Stimulated activated CD4-positive, alpha-beta T cell treated with anti-CD3 and anti-CD28 coated beads, TNF-alpha, amount 100 ng/mL, for 4 hours (primary cell): ENCODE data around the gene CERS6.
"Not testable (repeated sequence)": the region's sequence is repeated elsewhere in the genome, so short reads cannot be mapped to it uniquely, and the experiment has no call there.

Source experiments
- DNase-seq, 3 experiments: peaks; one replicate each; pipeline ENCODE4 v3.0.0-alpha.2; 2020; ENCODE audit warnings: low read depth in 3 of 3

The CERS6 gene

GRCh38 chr2:168468354-168468753, 12.3 kb downstream of the CERS6 start:
- no peak for DNase-seq

GRCh38 chr2:168469281-168469988, 13.4 kb downstream of the CERS6 start:
- DNase-seq, result no peak

GRCh38 chr2:168470320-168471162, 14.5 kb downstream of the CERS6 start:
- DNase-seq, result no peak

- no peak for DNase-seq
Measured at GRCh38 chr2:168471163-168471475, 15.0 kb downstream of the CERS6 start.

GRCh38 chr2:168475636-168476035, 19.6 kb downstream of the CERS6 start:
- DNase-seq, result no peak

GRCh38 chr2:168478206-168478605, 22.1 kb downstream of the CERS6 start:
- DNase-seq, result no peak

- DNase-seq, result no peak
Measured at GRCh38 chr2:168480356-168480755, 24.3 kb downstream of the CERS6 start.

DNA sequence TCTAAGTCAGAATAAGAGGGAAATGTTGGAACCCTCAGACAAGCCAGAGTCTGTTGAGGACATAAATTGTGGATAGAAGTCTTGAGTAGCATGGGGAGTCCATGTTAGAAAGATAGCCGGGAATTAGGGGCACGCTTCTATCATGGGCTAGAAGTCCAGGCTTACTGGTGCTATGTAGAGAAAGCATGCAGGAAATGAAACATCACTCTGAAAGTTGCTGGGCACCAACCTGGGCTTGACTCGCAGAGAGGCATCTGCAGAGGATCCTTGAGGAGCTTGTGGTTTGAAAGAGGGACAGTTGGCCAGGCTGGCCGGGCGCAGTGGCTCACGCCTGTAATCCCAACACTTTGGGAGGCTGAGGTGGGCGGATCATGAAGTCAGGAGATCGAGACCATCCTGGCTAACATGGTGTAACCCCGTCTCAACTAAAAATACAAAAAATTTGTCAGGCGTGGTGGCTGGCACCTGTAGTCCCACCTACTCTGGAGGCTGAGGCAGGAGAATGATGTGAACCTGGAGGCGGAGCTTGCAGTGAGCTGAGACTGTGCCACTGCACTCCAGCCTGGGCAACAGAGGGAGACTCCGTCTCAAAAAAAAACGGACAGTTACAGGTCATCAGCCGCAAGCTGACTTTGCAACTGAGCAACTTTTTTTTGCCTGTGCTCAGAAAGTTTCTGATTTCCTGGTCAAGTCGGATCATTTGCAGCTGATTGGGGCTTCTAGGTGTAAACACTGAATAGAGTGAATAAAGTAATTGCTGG, 24.9 kb downstream of the CERS6 start:
- DNase-seq, result no peak

GRCh38 chr2:168482269-168482668, 26.2 kb downstream of the CERS6 start:
- no peak for DNase-seq

DNA sequence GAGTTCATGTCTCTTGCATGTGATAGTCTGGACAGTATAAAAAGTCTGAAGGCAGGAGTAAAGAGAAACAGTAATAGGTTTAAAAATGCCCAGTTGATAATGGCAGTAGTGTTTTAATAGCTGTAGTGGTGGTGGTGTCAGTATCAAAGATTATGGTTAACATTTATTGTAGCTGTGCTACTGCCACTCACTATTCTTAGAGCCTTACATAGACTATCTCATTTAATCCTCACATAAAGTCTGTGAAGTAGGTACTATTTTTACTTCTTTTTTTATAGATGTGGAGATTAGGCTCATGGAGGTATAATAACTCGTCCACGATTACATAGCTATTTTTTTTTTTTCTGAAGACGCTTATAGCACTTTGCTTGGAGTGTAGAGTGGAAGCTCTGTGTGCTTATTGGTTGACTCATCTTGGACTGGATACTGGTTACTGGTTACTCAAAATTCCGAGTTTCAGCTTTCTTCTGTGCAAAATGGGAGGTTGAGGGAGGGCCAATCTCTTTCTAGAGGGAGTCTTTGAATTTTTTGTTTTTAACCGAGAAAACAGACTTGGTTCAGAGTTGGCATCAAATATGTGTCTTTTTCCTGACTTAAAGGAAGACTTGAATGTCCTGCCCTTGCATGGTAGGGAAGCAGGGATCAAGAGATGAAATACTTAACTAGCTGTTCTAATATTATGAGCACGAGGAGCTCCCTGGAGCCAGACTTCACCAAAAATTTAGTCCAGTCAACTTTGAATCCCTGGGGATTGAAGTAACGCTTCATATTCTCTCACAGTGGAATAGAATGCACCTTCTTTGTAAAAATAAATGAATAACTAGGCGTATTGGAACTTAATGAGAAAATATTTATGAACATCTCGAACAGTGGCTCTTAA, 27.1 kb downstream of the CERS6 start:
- no peak for DNase-seq

DNA sequence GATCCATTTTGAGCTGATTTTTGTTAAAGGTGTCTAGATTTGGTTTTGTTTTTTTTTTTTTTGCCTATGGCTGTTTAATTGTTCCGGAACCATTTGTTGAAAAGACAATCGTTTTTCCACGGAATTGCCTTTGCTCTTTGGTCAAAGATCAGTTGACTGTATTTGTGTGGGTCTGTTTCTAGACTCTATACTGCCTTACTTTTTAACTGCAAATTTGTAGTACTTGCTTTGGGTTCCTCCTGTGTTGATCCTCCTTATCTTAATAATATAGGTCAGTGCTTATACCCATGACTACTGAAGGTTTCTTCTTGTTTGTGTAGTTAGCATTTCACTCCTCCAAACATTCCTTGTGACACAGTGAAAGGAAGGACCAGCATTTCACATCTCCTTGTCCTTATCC, 30.4 kb downstream of the CERS6 start:
- DNase-seq, result no peak

- DNase-seq, result peak in 1 of 3 experiments; percentile 6
Measured at GRCh38 chr2:168490015-168490874, 34.2 kb downstream of the CERS6 start.

GRCh38 chr2:168490946-168491605, 35.0 kb downstream of the CERS6 start:
- no peak for DNase-seq

- not testable (repeated sequence) for DNase-seq
Measured at GRCh38 chr2:168491728-168492127, 35.7 kb downstream of the CERS6 start.

DNA sequence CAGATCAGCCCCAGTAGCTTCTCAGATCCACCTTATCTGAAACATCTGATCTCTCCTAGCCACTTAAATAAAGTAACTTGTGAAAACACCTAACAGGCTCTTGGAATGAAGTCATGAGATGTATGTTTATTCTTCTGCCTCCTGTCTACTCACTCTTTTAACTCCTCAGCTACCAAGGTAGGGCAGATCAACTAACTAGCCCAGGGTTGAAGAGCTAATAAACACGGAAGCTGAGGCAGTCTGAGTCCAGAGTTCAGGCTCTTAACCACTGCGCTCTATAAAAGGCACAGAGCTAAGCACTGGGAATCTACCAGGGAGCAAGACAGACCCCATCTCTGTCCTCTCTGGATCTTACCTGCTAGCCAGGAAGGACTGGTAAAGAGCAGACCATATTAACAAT, 37.1 kb downstream of the CERS6 start:
- DNase-seq, result not testable (repeated sequence)

DNA sequence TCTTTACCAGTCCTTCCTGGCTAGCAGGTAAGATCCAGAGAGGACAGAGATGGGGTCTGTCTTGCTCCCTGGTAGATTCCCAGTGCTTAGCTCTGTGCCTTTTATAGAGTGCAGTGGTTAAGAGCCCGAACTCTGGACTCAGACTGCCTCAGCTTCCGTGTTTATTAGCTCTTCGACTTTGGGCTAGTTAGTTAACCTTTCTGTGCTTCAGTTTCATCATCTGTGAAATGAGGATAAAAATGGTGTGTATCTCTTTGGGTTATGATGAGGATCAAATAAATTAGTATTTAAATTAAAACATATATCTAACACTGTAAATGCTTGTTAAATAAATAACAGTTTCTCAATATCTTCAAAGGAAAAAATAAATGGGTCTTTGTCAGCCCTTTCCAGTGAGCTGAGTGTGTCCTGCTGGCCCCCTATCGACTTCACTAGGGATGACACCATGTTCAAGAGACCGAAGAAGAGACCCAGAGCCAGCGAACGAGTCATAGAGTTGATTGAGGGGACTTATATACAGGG, 38.2 kb downstream of the CERS6 start:
- DNase-seq, result no peak

DNA sequence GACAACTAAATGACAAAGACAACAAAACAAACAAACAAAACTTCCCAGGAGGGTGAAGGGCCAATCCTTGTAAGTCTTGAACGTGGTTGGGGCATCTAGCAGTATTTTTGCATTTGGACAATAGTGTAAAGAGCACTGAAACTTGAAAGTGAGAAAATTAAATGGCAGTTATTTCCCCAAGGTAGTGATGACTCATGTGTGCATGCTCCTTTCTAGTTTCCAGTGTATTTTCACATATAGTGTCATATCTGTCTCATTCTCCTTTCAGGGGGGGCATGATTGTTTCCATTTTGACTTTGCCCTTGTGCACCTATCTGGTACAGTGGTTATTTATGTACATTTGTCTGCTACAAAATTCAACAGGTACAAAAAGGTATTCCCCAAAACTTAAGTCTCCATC, 39.5 kb downstream of the CERS6 start:
- no peak for DNase-seq

DNA sequence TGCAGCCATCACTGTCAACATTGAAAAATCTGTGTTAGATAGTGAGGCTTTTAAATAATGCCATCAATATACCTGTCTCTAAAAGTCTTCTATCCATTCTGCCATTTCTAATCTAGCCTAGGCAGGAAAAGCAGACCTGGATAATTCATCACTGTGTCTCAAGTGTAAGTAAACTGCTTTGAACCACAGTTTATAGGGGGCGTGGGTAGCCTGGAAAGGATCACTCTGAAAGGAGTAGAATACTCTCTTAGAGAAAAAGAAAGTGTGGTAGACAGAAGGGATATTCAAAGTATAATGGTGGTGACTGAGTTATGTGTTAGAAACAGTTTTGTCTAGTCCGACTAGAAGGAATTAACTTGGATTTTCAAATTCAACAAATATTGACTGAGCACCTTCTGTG, 40.8 kb downstream of the CERS6 start:
- no peak for DNase-seq

- DNase-seq, result no peak
Measured at GRCh38 chr2:168499500-168499899, 43.4 kb downstream of the CERS6 start.

DNA sequence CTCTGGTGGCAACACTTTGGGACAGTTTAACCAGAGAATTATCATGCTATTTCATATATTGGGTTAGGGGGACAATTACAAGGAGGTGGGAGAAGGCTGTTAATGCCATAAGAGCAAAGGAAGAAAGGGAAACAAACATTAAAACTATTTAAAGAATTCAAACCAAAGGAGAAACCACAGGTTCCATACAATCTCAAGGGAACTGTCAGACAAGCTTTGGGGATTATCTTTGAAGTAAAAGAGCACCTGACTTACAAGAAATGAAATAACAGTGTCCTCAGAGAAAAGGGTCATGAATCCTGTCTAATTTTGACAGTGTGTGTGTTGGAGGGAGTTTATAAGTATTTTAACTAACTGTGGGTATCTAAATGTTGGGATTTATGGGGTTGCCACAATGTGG, 44.4 kb downstream of the CERS6 start:
- DNase-seq, result no peak
